Airway epithelial cell (primary cell): ENCODE results near the gene FYB2. TPM values are rescaled to one million over a fixed set of nuclear protein-coding genes. Genes with fewer than 3 reads are reported as not detected.

Experiments used
- total RNA-seq: library from RNA; depleted of rRNA; stranded (reverse); fragments of >200 nt; gene quantifications from 2 replicates; pipeline ENCODE4 v1.2.3, GENCODE V29; 2015

The FYB2 gene
- total RNA-seq: not detected in 2 replicates

GRCh38 chr1:56819387-56819899 lies at the start of gene FYB2:
Gene FYB2, minus strand, starts transcription at chr1:56819404. Its CDS starts 114 bp downstream, at chr1:56819290.

GRCh38 chr1:56854521-56855099 lies 35.4 kb upstream of the FYB2 start, which contains the start of gene C8A:
Gene C8A, plus strand, starts transcription at chr1:56854797. Its CDS starts 105 bp downstream, at chr1:56854902.

Other genes starting within 250 kb of the FYB2 start
- 0.93 and 1.8 TPM in 2 replicates for gene PLPP3, start 239.8 kb downstream of the FYB2 start, total RNA-seq
- gene PRKAA2, start 174.1 kb downstream of the FYB2 start, total RNA-seq: 1.5 and 1.9 TPM in 2 replicates
- gene C8A, start 35.4 kb upstream of the FYB2 start, total RNA-seq: not detected in 2 replicates
- not detected in 2 replicates for gene C8B, start 146.6 kb upstream of the FYB2 start, total RNA-seq